HG03060 (cell line): ENCODE data around the gene ZG16.
"Not testable (repeated sequence)": the region's sequence is repeated elsewhere in the genome, so short reads cannot be mapped to it uniquely, and the experiment has no call there.

Experiments
- ATAC-seq: cut with Tn5 transposase; IDR thresholded peaks from one replicate; pipeline ENCODE4 v1.9.1; 2021; ENCODE audit warnings: low read depth, moderate number of reproducible peaks; ENCODE audit not compliant: unreplicated experiment

Gene ZG16, protein sequence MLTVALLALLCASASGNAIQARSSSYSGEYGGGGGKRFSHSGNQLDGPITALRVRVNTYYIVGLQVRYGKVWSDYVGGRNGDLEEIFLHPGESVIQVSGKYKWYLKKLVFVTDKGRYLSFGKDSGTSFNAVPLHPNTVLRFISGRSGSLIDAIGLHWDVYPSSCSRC

DNA sequence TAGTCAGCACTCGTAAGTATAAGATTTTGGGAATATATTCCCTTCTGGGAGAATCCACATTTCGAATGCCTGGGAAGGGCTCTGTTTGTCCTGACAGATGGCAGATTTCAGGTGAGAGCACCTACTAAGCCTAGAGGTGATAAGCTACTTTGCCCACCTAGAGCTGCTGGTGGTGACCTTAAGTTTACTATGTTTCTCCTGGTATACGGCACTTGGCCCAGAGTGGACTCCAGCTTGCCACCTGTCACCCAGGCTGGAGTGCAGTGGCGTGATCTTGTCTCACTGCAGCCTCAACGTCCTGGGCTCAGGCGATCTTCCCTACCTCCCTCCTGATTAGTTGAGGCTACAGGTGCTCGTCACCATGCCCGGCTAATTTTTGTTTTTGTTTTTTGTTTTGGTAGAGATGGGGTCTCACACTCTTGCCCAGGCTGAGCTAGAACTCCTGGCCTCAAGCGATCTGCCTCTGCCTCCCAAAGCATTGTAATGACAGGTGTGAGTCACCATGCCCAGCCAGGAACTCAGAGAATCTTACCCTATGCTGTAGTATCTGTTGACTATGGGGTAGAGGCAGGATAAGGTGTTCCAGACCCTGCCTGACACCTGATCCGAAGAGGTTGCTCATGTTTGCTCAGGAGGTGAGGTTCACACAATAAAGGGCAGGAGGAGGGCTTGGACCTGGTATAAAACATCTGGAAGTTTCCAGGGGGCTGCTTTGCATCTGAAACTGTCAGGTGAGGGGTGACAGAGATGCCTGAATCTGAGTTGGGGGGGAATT lies at the start of gene ZG16:
Gene ZG16 (plus strand): TSS at position 681 of the 775 bp plus-strand sequence. CDS start 1,011 bp downstream, outside the sequence.
- ATAC-seq = no peak

DNA sequence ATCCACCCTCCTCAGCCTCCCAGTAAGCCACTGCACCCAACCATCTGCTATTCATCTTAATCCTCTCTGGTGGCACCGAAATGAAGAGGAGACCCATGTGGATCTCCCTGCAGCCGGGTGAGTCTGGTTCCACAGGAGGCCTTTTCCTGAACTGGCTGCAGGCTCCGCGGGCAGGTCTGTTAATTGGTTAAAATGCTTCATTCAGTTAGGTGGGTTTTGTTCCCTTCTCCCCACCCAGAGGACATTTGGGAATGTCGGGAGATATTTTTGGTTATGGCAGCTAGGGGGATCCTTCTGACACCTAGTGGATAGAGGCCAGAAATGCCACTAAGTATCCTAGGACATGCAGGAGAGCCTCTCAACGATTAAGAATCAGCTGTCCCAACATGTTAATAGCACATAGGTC lies 48.9 kb upstream of the ZG16 start:
- no peak for ATAC-seq

DNA sequence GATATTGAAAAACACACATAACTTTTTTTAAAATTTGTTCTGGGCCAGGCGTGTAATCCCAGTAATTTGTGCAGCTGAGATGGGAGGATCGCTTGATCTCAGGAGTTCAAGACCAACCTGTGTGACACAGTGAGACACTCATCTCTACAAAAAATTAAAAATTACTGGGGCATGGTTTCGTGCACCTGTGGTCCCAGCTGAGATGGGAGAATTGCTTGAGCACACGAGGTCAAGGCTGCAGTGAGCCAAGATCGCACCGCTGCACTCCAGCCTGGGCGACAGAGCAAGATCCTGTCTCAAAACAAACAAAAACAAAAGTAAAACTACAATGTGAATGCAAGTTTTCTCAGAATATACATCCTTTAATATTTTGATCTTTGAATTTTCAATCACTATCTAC lies 47.4 kb upstream of the ZG16 start:
- ATAC-seq = no peak

DNA sequence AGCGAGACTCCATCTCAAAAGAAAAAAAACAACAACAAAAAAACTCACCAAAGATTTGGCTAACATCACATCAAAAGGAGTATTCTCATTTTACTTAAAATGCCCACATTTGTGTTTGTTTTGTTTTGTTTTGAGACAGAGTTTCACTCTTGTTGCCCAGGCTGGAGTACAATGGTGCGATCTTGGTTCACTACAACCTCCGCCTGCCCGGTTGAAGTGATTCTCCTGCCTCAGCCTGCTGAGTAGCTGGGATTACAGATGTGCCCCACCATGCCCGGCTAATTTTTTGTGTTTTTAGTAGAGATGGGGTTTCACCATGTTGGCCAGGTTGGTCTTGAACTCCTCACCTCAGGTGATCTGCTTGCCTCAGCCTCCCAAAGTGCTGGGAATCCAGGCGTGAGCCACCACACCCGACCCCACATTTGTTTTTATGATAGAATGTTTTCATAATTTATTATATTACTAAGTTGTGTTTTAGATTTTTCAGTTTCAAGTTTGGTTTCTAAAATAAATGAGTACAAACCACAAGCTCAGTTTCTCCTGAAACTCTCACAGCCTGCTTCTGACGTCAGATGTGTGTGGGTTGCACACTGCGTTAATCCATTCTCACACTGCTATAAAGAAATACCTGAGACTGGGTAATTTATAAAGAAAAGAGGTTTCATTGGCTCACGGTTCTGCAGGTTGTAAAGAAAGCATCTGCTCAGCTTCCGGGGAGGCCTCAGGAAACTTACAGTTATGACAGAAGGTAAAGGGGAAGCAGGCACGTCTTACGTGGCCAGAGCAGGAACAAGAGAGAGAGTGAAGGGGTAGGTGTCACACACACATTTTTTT lies 46.1 kb upstream of the ZG16 start:
- peak; percentile 43 for ATAC-seq

DNA sequence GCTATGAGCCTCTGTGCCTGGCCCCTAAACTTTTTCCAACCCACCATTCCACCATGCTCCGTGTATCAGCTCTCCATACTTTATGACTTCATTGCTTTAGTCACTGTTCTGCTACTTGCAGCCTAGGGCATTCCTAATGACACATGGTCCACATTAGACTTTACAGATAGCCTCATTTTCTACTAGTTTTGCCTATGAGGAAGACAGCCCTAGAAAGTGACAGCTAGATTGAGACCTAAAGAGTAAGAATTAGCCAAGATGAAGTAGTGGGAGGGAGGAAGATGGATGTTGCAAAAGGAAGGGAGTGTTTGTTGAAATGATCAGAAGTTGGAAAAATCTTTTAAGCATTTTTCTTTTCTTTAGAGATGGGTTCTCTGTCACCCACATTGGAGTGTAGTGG lies 43.3 kb upstream of the ZG16 start:
- no peak for ATAC-seq

DNA sequence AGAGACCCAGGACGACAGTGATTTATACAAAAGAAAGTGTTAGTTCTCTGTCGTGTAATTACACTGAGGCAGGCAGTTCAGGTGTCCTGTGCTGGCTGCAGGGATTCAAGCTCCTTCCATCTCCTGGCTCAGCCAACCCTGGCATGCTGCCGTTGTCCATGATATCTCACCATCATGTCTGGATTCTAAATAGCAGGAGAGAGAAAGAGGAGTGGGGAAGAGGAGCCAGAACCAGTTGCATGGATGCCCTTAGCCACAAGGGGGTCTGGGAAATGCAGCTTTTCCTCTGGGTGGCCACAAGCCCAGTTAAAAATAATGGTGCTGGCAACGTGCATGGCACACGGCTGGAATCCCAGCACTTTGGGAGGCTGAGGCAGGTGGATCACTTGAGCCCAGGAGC lies 41.9 kb upstream of the ZG16 start:
- no peak for ATAC-seq

DNA sequence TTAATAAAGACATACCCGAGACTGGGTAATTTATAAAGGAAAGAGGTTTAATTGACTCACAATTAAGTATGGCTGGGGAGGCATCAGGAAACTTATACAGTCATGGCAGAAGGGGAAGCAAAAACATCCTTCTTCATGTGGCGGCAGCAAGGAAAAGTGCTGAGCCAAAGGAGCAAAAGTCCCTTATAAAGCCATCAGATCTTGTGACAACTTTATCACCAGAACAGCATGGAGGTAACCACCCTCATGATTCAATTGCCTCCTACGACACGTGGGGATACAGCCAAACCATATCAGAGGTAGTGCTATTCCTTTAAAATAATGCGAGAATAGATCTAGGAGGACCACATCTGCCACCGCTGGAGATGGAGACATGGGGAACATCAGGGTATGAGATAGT lies 41.3 kb upstream of the ZG16 start:
- no peak for ATAC-seq

DNA sequence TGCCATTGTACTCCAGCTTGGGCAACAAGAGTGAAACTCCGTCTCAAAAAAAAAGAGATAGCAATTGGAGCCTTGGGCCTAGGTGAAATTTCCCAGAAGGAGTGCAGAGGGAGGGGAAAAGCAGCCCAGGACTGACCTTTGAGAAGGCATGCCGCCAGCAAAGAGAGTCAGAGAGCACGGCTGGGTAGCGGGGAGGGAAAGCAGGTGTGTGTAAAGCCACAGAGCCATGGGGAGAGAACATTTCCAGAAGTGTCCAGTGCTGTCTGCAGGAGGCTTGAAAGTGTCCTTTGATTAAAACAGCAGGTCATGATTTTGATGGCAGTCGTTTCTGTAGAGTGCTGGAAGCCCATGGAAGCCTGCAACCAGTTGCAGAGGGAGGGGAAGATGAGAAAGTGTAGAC lies 40.3 kb upstream of the ZG16 start:
- no peak for ATAC-seq

DNA sequence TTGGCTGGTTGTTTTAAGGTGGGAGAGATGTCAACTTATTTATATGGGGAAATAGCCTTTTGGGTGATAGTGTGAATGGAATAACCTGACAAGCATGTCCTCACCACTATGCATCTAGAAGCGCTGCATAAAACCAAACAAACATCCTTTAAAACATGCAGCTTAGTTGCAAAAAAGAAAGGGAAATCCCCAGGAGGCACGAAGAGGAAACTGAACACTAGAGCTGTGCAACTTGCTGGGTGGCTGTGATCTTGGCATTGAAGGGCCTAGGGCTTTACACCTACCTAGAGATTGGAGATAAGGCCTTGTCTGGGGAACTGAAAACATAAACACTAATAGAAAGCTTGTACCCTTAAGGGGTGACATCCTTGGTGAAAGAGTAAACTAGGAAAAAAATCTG lies 39.5 kb upstream of the ZG16 start:
- no peak for ATAC-seq

DNA sequence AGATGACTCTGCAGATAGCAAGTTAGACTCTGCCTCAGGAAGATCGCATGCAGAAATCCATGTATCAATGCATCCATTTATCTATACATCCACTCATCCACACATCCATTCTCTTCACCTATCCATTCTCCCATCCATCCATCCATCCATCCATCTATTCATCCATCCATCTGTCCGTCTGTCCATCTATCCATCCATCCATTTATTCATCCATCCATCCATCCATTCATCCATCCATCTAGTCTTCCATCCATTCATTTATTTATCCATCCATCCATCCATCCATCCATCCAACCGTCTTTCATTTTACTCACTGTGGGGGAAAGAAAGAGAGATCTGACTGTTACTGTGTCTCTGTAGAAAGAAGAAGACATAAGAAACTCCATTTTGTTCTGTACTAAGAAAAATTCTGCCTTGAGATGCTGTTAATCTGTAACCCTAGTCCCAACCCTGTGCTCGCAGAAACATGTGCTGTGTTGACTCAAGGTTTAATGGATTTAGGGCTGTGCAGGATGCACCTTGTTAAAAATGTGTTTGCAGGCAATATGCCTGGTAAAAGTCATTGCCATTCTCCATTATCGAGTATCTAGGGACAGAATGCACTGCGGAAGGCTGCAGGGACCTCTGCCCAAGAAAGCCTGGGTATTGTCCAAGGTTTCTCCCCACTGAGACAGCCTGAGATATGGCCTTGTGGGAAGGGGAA lies 38.0 kb upstream of the ZG16 start:
- ATAC-seq = not testable (repeated sequence)

DNA sequence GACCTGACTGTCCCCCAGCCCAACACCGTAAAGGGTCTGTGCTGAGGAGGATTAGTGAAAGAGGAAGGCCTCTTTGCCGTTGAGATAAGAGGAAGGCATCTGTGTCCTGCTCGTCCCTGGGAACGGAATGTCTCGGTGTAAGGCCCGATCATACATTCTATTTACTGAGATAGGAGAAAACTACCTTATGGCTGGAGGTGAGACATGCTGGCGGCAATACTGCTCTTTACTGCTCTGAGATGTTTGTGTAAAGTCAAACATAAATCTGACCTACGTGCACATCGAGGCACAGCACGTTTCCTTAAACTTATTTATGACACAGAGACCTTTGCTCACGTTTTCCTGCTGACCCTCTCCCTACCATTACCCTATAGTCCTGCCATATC lies 37.4 kb upstream of the ZG16 start:
- ATAC-seq = not testable (repeated sequence)

DNA sequence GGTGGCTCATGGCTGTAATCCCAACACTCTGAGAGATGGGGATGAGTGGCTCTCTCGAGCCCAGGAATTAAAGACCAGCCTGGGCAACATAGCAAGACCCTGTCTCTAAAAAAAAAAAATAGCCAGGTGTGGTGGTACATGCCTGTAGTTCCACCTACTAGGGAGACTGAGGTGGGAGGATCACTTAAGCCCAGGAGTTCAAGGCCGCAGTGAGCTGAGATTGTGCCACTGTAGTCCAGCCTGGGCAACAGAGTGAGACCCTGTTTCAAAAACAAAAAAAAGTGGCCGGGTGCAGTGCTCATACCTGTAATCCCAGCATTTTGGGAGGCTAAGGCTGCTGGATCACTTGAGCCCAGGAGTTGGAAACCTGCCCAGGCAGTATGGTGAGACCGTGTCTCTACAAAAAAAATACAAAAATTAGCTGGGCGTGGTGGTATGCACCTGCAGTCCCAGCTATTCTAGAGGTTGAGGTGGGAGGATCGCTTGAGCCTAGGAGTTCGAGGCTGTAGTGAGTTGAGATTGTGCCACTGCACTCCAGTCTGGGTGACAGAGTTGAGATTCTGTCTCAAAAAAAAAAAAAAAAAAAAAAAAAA lies 35.3 kb upstream of the ZG16 start:
- no peak for ATAC-seq

DNA sequence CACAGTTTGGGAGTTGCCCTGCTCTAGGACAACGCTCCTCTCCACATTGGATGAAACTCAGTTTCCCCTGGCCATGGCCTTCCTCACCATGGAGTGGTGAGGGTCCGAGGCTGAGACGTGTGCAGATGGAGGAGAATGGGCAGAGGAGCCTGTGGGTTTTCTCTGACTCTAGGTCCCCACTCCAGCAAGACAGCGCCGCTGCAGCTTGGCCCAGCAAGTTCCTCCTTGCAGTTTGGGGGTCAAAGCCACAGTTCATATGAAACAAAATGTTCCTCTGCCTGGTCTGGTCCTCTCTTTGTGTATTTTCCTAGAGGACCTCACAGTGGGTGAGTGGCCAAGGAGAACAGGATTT lies 34.6 kb upstream of the ZG16 start:
- no peak for ATAC-seq

DNA sequence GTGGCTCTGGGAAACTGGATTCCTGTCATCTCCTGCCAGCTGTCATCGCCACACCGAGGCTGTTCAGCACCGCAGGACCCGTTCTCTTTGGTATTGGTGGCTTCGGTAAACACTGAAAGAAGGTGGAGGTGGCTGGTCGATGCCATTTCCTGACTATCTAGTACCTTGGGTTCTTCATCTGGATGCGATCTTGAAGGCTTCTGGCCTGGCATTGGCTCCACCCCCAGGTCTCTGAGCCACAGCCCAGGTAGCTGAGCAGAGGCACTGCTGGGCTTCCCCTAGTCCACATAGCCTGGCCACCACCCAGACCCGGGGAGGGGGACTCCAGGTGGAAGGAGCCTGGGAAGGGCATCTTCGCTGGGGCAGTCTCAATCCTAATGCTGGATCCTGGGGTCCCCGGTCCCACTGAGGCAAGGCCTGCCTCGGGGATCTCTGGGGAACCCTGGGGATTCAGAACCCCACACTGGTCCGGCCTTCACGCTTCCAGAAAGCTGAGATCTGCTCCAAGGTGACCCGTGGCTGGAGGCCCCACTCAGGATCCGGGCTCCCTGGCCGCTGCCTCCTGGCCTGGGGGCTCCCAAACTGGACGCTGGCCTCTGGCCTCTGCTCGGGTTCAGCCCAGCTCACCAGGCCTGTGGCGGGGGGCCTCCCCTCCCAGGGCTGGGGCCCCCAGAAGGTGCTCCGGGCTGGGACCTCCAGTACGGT lies 34.1 kb upstream of the ZG16 start:
- ATAC-seq = no peak

DNA sequence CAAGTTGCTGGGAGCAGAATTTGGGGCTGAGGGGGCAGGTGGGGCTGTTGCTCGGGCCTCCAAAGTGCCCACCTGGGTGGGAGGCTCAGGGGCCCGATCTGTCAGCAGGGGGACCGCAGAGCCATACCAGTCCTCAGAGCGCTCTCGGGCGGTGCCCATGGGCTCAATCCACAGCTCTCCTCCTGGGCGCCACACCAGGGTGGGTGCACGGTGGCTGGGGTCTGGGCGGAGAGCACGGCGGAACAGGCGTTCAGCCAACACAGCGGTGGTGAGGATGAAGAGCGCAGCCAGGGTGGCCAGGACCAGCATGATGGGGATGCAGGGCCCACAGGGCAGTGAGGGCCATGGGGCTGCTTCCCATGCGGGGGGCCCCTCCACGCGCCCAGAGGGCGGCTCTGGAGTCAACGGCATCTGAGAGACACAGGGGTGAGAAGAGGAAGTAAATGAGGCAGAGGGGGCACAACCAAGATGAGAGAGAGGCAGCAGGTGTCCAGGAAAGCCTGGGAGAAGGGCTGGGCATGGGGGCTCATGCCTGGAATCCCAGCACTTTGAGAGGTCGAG lies 33.4 kb upstream of the ZG16 start:
- no peak for ATAC-seq

DNA sequence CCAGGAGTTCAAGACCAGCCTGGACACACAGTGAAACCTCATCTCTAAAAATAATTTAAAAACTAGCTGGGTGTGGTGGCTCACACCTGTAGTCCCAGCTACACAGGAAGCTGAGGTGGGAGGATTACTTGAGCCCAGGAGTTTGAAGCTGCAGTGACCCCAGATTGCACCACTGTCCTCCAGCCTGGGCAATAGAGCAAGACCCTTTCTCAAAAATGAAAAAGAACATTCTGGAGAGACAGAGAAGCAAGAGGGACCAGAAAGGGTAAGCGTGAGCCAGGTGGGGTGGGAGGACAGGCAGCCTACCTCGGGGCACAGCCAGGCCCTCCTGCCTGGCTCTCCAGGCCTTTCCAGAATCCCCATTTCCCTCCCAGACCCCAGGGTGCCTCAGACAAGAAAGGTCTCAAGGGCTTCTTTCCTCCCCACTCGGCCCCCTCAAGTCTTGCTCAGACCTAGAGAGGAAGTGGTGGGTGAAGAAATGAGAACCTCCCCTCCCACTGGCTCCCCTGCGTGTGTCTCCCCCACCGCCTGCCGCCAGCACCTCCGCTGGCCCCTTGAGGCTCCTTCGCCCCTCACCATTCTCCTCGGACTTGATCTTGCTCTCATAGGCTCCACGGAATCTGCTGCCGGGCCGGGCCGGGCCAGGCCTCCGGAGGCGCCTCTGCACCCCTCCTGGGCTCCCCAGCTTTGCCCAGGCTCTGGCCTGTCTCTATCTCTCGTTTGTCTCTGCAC lies 32.8 kb upstream of the ZG16 start:
- no peak for ATAC-seq

DNA sequence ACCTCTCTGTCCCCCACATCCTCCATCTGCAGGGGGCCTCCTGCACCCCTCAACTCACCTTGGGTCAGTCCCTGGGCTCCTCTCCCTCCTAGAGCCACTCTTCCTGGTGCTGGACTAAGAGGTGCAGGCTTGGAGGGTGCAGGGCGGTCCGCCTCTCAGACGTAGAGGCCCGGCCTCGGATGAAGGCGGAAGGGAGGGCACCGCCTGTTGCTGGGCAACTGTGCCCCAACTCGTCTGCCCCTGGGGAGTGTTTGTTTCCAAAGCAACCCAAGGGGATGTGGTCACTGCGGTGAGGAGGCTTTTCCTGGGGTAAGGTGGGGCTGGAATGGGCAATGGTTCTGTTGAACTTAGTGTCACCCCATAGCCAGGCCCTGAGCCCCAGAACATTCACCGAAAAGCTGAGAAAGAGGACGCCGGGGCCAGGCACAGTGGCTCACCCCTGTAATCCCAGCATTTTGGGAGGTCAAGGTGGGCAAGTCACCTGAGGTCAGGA lies 32.2 kb upstream of the ZG16 start, which contains the start of gene C16orf54:
Gene C16orf54 (minus strand): TSS at position 138 of the 493 bp plus-strand sequence. CDS start 1,039 bp downstream, outside the sequence.
- no peak for ATAC-seq

DNA sequence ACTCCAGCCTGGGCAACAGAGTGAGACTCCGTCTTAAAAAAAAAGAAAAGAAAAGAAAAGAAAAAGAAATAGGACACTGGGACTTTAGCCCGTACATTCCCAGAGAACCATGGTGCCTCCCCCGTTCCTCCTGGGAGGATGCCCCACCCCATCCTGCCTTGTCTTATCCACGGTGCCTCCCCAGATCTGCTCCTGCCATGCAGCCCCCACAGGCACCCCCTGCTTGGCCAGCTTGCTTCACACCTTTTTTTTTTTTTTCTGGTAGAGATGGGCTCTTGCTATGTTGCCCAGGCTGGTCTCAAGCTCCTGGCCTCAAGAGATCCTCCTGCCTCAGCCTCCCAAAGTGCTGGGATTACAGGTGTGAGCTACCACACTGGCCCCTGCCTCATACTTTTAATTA lies 31.5 kb upstream of the ZG16 start:
- not testable (repeated sequence) for ATAC-seq
